Hippocampal formation (tissue), 2 donors: ENCODE measurements around the gene RBM34.
"Not testable (repeated sequence)": the region's sequence is repeated elsewhere in the genome, so short reads cannot be mapped to it uniquely, and the experiment has no call there.

Experiments
- DNase-seq, 2 donors: peaks; one replicate each; lab custom pipeline; 2025; lab: John Stamatoyannopoulos, UW

The RBM34 gene

DNA sequence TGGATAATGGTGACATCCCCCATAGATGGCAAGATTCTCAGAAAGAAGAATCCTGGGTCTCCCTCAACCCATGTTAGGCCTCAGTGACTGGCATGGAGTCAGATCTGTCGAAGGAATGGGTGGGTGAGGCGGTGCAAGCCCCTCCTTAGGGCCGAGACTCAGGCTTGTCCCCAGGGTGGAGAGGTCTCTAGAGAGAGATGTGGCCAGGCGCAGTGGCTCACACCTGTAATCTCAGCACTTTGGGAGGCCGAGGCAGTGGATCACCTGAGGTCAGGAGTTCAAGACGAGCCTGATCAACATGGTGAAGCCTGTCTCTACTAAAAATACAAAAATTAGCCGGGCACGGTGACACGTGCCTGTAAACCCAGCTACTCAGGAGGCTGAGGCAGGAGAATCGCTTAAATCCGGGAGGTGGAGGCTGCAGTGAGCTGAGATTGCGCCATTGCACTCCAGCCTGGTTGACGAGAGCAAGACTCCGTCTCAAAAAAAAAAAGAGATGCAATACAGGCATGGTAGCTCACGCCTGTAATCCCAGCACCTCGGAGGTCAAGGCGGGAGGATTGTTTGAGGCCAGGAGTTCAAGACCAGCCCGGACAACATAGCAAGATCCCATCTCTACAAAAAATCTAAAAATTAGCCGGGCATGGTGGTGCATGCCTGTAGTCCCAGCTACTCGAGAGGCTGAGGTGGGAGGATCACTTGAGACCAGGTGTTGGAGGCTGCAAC lies 69.6 kb downstream of the RBM34 start:
- DNase-seq: not testable (repeated sequence)

DNA sequence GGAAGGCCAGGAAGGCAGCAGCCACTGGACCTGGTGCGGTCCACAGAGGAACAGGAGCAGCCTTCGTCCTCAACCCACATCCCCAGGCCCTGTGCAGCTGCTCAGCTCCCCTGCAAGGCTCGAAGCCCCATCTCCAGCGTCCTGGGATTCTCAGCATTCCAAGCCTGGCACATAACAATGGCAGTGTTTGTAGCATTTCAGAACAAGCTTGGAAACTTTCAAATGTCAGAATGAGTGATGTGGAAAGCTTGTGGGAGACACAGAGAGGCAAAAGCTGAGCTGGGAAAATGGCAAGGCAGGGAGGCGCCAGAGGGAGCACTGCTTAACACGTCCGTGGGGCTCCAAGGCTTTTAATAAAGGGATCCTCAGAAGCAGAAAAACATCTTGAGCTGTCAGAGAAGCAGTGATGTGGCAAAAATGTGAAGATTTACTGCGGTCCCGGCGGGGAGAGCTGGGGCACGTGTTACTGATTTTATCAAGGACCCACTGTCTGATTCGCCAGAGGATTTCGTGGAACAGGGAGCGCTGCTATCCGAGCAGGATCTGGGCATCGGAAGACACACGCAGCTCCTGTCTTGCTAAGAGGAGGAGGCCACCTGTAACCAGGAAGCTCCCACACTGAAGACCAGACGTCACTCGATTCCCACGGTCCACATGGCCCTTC lies 70.5 kb downstream of the RBM34 start:
- DNase-seq: no peak

DNA sequence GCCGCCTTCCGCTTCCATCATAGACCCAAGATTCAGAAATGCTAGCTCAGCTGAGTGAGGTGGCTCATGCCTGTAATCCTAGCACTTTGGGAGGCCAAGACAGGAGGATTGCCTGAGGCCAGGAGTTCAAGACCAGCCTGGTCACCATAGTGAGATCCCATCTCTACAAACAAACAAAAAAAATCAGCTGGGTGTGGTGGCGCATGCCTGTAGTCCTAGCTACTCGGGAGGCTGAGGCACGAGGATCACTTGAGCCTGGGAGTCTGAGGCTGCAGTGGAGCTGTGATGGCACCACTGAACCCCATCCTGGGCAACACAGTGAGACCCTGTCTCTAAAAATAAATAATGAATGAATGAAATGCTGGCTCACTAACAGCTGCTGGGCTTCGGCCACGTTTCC lies 72.1 kb downstream of the RBM34 start:
- DNase-seq: no peak

DNA sequence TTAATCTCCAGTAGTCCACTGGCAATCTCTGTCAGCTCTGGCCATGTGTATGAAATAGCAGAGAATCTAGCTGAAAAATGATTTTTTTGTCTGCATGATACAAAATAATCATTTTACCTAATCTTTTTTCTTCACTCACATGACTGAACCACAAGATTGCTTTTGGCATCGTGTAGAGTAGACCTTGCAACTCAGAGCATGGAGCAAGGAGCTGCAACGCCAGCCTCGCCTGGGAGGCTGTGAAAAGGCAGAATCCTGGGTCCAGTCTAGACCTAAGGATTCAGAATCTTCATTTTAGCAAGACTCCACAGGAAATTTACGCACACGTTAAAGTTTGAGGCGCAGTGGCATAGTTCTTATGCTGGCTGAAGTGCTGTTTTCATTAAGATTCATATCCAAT lies 72.6 kb downstream of the RBM34 start:
- no peak for DNase-seq

DNA sequence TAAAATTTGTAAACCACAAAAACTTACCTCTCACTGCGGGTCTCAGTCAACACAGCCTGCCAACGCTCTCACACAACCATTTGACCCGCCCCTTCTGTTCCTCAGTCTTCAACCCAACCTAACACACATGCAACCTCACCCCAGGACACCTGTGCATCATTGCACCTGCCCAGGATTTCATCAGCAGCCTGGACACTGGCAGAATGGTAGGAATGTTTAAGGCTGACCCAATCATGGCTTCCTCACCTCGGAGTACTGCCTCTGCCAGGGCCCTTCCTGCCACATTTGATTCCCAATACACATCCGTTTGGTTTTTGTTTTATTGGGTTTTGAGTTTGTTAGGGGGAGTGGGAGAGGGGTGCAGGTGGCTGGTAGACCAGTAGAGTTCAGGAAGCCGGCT lies 73.1 kb downstream of the RBM34 start:
- no peak for DNase-seq

DNA sequence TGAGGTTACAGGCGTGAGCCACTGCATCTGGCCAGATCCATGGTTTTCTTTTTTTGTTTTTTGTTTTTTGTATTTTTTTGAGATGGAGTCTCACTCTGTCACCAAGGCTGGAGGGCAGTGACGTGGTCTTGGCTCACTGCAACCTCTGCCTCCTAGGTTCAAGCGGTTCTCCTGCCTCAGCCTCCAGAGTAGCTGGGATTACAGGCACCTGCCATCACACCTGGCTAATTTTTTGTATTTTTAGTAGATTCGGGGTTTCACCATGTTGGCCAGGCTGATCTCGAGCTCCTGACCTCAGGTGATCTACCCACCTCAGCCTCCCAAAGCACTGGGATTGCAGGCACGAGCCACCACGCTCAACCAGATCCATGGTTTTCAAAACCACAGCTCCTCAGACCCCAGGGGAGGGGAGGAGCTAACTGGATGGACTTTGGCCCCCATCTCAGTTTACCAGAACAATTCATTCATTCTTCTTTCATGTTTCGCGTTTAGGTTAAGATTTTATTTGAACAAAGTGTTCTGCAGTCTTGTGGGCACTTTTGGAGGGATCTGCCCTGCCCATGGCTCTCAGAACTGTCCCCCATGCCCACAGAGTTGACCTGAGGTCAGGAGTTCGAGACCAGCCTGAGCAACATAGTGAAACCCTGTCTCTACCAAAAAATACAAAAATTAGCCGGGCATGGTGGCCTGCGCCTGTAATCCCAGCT lies 75.5 kb downstream of the RBM34 start:
- DNase-seq: not testable (repeated sequence)
